Kidney epithelial cell (primary cell): ENCODE data around the gene GATA5. TPM values are rescaled to one million over a fixed set of nuclear protein-coding genes. Genes with fewer than 3 reads are reported as not detected.

ENCODE experiments used
- DNase-seq: peaks from one replicate; pipeline ENCODE4 v3.0.0-alpha.2; 2010; ENCODE audit warnings: low read depth
- H3K27me3 ChIP-seq: 2 replicates; pipeline ENCODE4 v1.6.0; 2011; ENCODE audit warnings: low read length; ENCODE audit not compliant: control insufficient read depth, insufficient read depth
- H3K36me3 ChIP-seq: 2 replicates; pipeline ENCODE4 v1.5.1; 2011; ENCODE audit warnings: low read length; ENCODE audit not compliant: control insufficient read depth, insufficient read depth
- H3K4me3 ChIP-seq: 2 replicates; pipeline ENCODE4 v1.5.1; 2011; ENCODE audit warnings: low read depth, mild to moderate bottlenecking, control low read depth, low read length
- CTCF ChIP-seq: IDR thresholded peaks from 2 replicates; pipeline ENCODE4 v1.5.1; 2011; ENCODE audit warnings: mild to moderate bottlenecking, moderate library complexity, low read length, control low read depth, inconsistent platforms; ENCODE audit not compliant: insufficient read depth, poor library complexity, severe bottlenecking
- total RNA-seq: library from RNA; depleted of rRNA; stranded (reverse); fragments of >200 nt; gene quantifications from 2 replicates; pipeline ENCODE4 v1.2.3, GENCODE V29; 2015

The GATA5 gene
- total RNA-seq, 1 donor from 2014 or later = not detected

- no peak for TF ChIP-seq CTCF
- no peaks in the 10 kb centered on the region for H3K36me3 ChIP-seq
Measured at GRCh38 chr20:62507323-62507722, 31.5 kb upstream of the GATA5 start.

GRCh38 chr20:62506791-62507190 is 31.0 kb upstream of the GATA5 start:
- peaks cover 6% of the 10 kb centered on the region for H3K27me3 ChIP-seq
- no peaks in the 10 kb centered on the region for H3K36me3 ChIP-seq
- no peak for DNase-seq
- no peak overlapping the region for H3K4me3 ChIP-seq
- no peak for TF ChIP-seq CTCF

More at GRCh38 chr20:62507323-62507722, 31.5 kb upstream of the GATA5 start:
- no peak overlapping the region for H3K4me3 ChIP-seq
- peaks cover 11% of the 10 kb centered on the region for H3K27me3 ChIP-seq
- DNase-seq = no peak

DNA sequence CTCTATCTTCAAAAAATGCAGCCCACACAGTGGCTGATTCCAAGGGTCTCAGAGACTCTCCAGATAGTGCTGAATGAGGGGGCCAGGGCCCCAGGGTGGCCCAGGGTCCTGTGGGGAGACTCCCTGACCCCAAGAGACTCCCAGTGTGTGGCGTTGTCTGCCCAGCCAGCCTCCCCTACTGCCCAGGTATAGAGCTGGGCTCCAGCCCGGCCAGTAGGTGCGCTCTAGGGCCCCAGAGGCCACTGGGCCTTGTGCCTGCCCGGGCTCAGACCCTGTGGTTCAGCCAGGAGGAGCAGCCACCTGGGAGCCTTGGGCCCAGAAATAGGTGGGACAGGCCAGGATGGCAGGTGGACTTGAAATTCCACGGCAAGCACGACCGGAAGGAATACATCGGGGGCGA is 30.3 kb upstream of the GATA5 start:
- no peaks in the 10 kb centered on the region for H3K36me3 ChIP-seq
- no peak for DNase-seq
- peaks cover 4% of the 10 kb centered on the region for H3K27me3 ChIP-seq
- TF ChIP-seq CTCF = no peak
- H3K4me3 ChIP-seq = no peak overlapping the region

DNA sequence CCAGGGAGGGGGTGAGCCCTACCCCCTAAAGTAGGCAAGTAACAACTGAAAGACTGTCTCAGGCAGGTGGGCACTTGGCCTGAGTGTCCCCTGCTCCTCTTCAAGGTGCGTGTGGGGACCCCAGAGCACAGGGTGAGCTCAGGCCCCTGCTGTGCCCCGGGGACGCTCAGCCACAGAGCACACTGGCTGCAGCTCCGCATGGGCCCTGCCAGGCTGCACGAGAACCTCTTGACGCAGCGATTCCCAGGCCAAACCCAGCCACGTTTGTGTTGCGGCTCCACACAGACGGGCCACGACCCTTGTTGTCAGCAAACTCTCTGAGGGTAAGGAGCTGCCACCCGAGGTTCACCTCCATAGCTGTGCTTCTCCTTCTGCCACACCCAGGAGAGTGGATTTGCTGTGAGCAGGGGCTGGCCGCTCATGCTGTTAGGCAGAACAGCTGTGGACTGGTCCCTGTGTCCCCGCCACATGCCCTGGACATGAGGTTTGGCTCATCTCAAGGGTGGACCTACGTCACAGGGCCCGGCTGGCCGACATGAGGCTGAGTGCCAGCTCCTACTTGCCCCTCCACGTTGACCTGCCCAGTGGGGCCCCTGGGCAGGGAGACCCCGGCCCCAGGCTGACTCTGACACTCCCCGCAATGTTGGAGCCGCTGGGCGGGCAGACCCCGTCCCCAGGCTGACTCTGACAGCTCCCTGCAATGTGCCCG is 29.7 kb upstream of the GATA5 start:
- Histone ChIP-seq H3K36me3 (no peaks in the 10 kb centered on the region), H3K27me3 (peaks cover 2% of the 10 kb centered on the region), H3K4me3 (no peak overlapping the region)
- DNase-seq = no peak
- no peak for TF ChIP-seq CTCF

GRCh38 chr20:62504323-62504722 is 28.5 kb upstream of the GATA5 start:
- H3K4me3 ChIP-seq = no peak overlapping the region
- H3K27me3 ChIP-seq = peaks cover 2% of the 10 kb centered on the region
- no peak for DNase-seq
- no peaks in the 10 kb centered on the region for H3K36me3 ChIP-seq
- no peak for TF ChIP-seq CTCF
